Prostate gland (tissue), 2 donors: ENCODE results near the gene SPON1. TPM values are rescaled to one million over a fixed set of nuclear protein-coding genes. Genes with fewer than 3 reads are reported as not detected.

ENCODE experiments used
- DNase-seq: peaks from one replicate; pipeline ENCODE4 v3.0.0-alpha.2; 2019; ENCODE audit warnings: low spot score
- H3K27ac ChIP-seq, 2 donors: fragments of 200-600 bp; sonication (generic); 2 replicates each; pipeline ENCODE4 v1.5.1; 2017 to 2019
- H3K27me3 ChIP-seq: fragments of 200-600 bp; sonication (generic); replicated peaks from 2 replicates; pipeline ENCODE4 v1.5.1; 2019; ENCODE audit not compliant: insufficient read depth
- H3K36me3 ChIP-seq, 2 donors: fragments of 200-600 bp; sonication (generic); 1 replicate in 1 of 2; 2 replicates in 1 of 2; pipeline versions ENCODE4 v1.5.1 to v1.8.1; 2017 to 2019
- H3K4me1 ChIP-seq: fragments of 200-600 bp; sonication (generic); replicated peaks from 2 replicates; pipeline ENCODE4 v1.5.1; 2019
- H3K4me3 ChIP-seq, 2 donors: fragments of 200-600 bp; sonication (generic); 2 replicates each; pipeline ENCODE4 v1.5.1; 2017 to 2019
- H3K9me3 ChIP-seq: fragments of 200-600 bp; sonication (generic); 2 replicates; pipeline ENCODE4 v1.5.1; 2017
- CTCF ChIP-seq, 4 experiments: fragments of 200-600 bp in 2 of 4; fragments of 450-650 bp in 2 of 4; sonication (generic) in 2 of 4; IDR thresholded peaks; 1 replicate in 3 of 4; 2 replicates in 1 of 4; pipeline ENCODE4 v1.5.1; 2016 to 2019; ENCODE audit warnings: antibody characterized with exemption in 4 of 4, mild to moderate bottlenecking in 2 of 4, moderate library complexity in 2 of 4
- POLR2A ChIP-seq: fragments of 450-650 bp; IDR thresholded peaks from one replicate; pipeline ENCODE4 v1.6.1; 2016; ENCODE audit warnings: antibody characterized with exemption, mild to moderate bottlenecking
- POLR2AphosphoS5 ChIP-seq: sonication (generic); formaldehyde crosslinking; IDR thresholded peaks from one replicate; pipeline ENCODE4 v1.6.1; 2017; ENCODE audit warnings: antibody characterized with exemption
- WGBS: methylation state at CpG from one replicate; pipeline ENCODE4 v1.1.5; 2018; 5-methylcytosine and 5-hydroxymethylcytosine counted together
- intact Hi-C: fragments of 100-400 bp; cut with DNase I; formaldehyde crosslinking; loops from one replicate; pipeline ENCODE4 v1.14.2; 2022
- total RNA-seq, 2 donors: library from RNA; depleted of rRNA; stranded (reverse); fragments of >200 nt; gene quantifications; one replicate each; pipeline ENCODE4 v1.1.0, GENCODE V29; 2016

Gene SPON1
- total RNA-seq, 2 donors from 2014 or later: 13.7 to 28.2 TPM

- WGBS: 98% methylated on average over 3 of the region's 3 CpGs
- no peaks in the 10 kb centered on the region for H3K36me3 ChIP-seq
These were observed 132.0 kb downstream of the SPON1 start for GRCh38 chr11:14094481-14095037.

GRCh38 chr11:14095882-14096281 lies 133.4 kb downstream of the SPON1 start:
- Histone ChIP-seq H3K27ac (no peak overlapping the region), H3K9me3 (no peaks in the 10 kb centered on the region), H3K36me3 (no peaks in the 10 kb centered on the region), H3K4me1 (no peaks in the 10 kb centered on the region), H3K4me3 (no peak overlapping the region), H3K27me3 (no peaks in the 10 kb centered on the region)
- intact Hi-C loops: no loop called here
- no peak for DNase-seq
- TF ChIP-seq POLR2A (no peak), POLR2AphosphoS5 (no peak), CTCF (IDR thresholded peaks at IDR 0.05) (no peak)
- 67% methylated on average over 1 of the region's 1 CpG for WGBS

More at GRCh38 chr11:14094481-14095037, 132.0 kb downstream of the SPON1 start:
- intact Hi-C loops: no loop called here
- no peaks in the 10 kb centered on the region for H3K9me3 ChIP-seq
- no peak for TF ChIP-seq CTCF (IDR thresholded peaks at IDR 0.05)
- no peak for DNase-seq
- H3K4me3 ChIP-seq: no peak overlapping the region
- no peaks in the 10 kb centered on the region for H3K27me3 ChIP-seq
- H3K4me1 ChIP-seq: no peaks in the 10 kb centered on the region
- H3K27ac ChIP-seq: no peak overlapping the region

- Histone ChIP-seq H3K4me1 (no peaks in the 10 kb centered on the region), H3K27me3 (no peaks in the 10 kb centered on the region), H3K36me3 (no peaks in the 10 kb centered on the region), H3K27ac (no peak overlapping the region), H3K4me3 (no peak overlapping the region), H3K9me3 (no peaks in the 10 kb centered on the region)
- intact Hi-C loops: no loop called here
- DNase-seq: no peak
- TF ChIP-seq CTCF (IDR thresholded peaks at IDR 0.05) (no peak), POLR2AphosphoS5 (no peak), POLR2A (no peak)
These were observed 134.1 kb downstream of the SPON1 start for GRCh38 chr11:14096606-14097005.

GRCh38 chr11:14101388-14101787 lies 138.9 kb downstream of the SPON1 start:
- intact Hi-C loops: no loop called here

More at GRCh38 chr11:14101388-14101787, 138.9 kb downstream of the SPON1 start:
- no peaks in the 10 kb centered on the region for H3K36me3 ChIP-seq
- H3K4me3 ChIP-seq: no peak overlapping the region
- no peaks in the 10 kb centered on the region for H3K4me1 ChIP-seq
- no peaks in the 10 kb centered on the region for H3K9me3 ChIP-seq
- H3K27ac ChIP-seq: no peak overlapping the region
- no peak for DNase-seq
- TF ChIP-seq CTCF (IDR thresholded peaks at IDR 0.05) (no peak), POLR2AphosphoS5 (no peak), POLR2A (no peak)
- no peaks in the 10 kb centered on the region for H3K27me3 ChIP-seq
